Stimulated activated CD4-positive, alpha-beta T cell treated with anti-CD3 and anti-CD28 coated beads, Interleukin-2, amount 100 ng/mL, for 48 hours (primary cell): ENCODE results near the gene ATP2C1.
"Not testable (repeated sequence)": the region's sequence is repeated elsewhere in the genome, so short reads cannot be mapped to it uniquely, and the experiment has no call there.

Source experiments
- DNase-seq, 2 donors: peaks; one replicate each; pipeline ENCODE4 v3.0.0-alpha.2; 2020

Gene ATP2C1

GRCh38 chr3:130893376-130894129, at the start of gene ATP2C1:
TSS of gene ATP2C1 (plus strand) at chr3:130894084. CDS start at chr3:130894770, 686 bp downstream.
- peak; percentile 84 to 88 for DNase-seq

DNA sequence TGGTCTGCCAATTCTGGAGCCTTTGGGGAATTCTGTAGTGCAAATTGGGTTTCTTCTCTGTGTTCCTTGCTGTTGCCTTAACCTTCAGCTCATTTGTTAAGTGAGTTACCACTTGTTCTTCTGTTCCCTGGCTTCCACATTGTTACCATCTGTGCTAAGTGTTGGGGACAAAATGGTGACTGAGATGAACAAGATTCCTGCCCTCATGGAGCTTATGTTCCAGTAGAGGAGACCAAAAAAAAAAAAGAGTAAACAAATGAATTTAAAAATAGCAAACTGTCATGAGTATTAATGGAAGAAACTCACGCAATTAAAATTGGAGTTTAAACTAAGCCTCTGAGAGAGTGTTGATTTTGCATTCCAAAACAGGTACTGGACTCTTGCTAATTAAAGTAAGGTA, 49.4 kb upstream of the ATP2C1 start:
- DNase-seq: no peak

- no peak for DNase-seq
These were observed 47.7 kb upstream of the ATP2C1 start for GRCh38 chr3:130846181-130846580.

DNA sequence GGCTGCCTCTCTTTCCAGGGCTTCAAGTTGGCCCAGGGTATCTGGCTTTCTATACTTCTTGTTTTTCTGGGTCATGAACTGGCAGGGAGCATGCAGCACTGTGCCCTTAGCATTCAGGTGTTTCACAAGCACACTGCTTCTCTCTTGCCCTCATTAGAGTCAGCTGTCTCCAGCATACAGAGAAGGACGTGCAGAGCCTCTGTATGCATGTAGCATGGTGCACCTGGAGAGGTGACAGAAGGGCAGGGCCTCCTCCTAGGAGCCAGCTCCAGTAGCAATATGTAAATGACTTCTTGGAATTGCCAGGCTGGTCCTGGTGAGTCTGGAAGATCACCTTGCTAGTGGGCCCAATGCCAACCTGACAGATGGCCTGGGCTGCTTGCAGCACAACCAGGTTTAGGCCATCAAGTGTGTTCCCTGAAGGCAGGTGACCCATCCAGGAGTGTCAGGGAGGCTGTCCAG, 44.8 kb upstream of the ATP2C1 start:
- no peak for DNase-seq

DNA sequence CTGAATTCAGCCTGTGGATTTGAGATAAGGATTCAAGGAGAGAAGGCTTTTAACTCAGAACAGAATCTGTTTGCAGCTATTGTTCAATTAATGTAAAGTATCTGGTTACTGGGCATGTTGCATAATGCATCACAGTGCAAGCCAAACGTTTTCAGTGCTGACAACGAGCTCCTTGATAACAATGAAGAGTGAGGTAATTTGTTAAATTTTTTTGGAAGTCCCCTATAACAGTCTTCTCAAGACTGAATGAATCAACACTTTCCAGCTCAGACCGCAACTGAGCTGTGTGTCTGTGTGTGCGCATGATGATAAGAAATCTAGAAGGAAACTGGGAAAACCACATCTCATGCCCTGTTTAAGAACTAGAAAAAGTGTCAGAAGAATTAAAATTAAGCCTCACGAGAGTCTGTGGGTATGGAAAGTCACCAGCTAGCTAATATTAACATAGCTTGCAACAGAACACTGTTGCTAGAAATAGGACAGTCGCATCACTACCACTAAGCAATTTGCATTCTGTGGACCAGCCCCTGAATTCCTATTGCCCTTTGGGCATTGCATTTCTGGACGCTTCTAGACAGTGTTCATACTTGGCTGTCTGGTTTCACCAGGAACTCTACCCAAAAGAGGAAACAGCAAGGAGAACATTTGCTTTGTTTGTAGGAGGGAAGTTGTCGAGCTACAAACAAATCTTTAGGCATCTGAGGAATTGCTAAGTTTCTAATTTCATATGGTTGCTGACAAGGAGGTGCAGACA, 43.7 kb upstream of the ATP2C1 start:
- peak; percentile 27 to 29 for DNase-seq

DNA sequence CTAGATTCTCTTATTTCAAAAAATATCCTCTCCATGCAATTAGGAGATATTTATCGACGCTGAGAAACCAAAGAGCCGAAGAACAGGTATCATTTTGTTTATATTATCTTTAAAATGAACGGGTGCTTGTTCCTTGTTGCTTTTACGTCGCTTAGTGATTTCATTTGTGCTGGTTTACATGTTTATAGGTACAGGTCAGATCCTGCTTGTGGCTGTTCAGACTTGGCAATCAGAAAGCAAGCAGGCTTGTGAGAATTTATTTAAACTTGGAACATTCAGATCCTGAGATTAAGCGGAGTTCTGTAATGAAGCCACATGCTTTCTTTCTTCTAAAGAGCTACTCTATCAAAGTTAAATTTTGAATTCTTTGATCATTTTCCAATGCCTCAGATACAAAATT, 43.0 kb upstream of the ATP2C1 start:
- DNase-seq: no peak

DNA sequence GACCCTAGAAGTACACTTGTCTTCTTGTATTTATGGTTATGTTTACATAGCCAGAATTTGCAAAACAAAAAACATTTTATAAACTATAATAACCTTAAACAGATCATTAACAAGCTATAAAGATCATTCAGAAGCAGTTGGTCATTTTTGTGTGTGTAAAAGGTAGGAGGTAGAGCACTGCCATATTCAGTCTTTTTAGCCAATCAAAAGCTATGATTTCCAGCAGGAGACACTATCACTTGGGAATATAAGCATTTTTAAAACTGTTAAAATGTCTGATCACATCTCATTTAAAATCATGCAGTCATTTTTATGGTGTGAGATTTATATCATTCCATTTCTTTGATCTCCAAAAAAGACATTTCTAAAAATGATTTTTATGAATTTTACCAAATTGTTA, 42.6 kb upstream of the ATP2C1 start:
- no peak for DNase-seq

DNA sequence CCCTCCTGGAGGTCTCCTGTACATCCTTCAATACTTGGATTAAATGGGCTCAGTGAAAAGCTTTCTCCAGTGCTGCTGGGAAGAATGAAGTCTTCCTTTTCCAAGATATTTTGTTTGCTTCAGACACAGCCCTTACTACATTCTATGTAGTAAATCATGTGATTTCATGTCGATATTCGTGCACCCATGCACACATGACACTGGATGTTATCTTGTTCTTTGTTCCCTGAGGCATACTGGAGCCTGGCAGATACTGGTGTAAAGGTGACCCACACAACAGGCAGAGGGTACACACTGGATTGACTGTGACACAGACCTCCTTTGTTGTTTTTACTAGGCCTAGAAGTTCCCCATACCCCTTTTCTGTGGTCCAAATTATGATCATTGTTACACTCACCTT, 40.3 kb upstream of the ATP2C1 start:
- no peak for DNase-seq

- no peak for DNase-seq
These were observed 39.5 kb upstream of the ATP2C1 start for GRCh38 chr3:130854208-130854864.

DNA sequence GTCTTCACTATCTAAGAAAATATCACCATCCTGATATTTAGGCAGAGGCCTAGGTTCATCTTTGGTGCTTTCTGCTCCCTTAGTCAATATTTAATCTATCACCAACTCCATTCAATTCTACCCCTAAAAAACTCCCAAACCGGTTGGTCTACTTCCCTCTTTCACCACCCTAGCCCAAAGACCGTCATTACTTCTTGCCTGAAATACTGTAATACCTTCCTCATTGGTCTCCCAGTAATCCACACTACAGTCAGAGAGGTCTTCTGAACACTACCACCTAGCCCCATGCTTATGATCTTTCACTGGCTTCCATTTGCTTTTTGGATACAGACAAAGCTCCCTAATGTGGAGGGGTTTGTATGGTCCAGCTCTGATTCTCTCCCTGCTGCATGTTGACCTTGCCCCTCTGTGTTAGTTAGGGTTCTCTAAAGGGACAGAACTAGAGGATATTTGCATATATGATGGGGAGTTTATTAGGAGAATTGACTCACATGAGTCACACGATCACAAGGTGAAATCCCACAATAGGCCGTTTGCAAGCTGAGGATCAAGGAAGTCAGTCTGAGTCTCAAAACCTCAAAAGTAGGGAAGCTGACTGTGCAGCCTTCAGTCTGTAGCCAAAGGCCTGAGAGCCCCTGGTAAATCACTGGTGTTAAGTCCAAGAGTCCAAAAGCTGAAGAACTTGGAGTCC, 36.4 kb upstream of the ATP2C1 start:
- no peak for DNase-seq

GRCh38 chr3:130862130-130862529, 31.8 kb upstream of the ATP2C1 start:
- DNase-seq: not testable (repeated sequence)

- no peak for DNase-seq
These were observed 28.4 kb upstream of the ATP2C1 start for GRCh38 chr3:130865489-130865888.

- no peak for DNase-seq
These were observed 27.6 kb upstream of the ATP2C1 start for GRCh38 chr3:130866327-130866726.

GRCh38 chr3:130870423-130870822, 23.5 kb upstream of the ATP2C1 start:
- DNase-seq: no peak

- no peak for DNase-seq
These were observed 17.3 kb upstream of the ATP2C1 start for GRCh38 chr3:130876594-130876993.

GRCh38 chr3:130878464-130878863, 15.4 kb upstream of the ATP2C1 start:
- no peak for DNase-seq

GRCh38 chr3:130889416-130889946, 4.4 kb upstream of the ATP2C1 start:
- no peak for DNase-seq

- peak; percentile 34 to 57 for DNase-seq
These were observed 1.0 kb upstream of the ATP2C1 start for GRCh38 chr3:130892759-130893375.

- peak; percentile 7 to 15 for DNase-seq
These were observed 474 bp downstream of the ATP2C1 start for GRCh38 chr3:130894130-130894985.

- no peak for DNase-seq
These were observed 1.0 kb downstream of the ATP2C1 start for GRCh38 chr3:130894986-130895280.

GRCh38 chr3:130895690-130896488, 2.0 kb downstream of the ATP2C1 start:
- DNase-seq: no peak
